Erythroblast (primary cell): ENCODE results near the gene KIRREL1.

Source experiments
- GATA1 ChIP-seq: IDR thresholded peaks from 2 replicates; pipeline ENCODE4 v1.6.1; 2011; ENCODE audit warnings: low read depth, mild to moderate bottlenecking, control low read depth, low read length, moderate library complexity
- POLR2A ChIP-seq: IDR thresholded peaks from 2 replicates; pipeline ENCODE4 v1.6.1; 2011; ENCODE audit warnings: mild to moderate bottlenecking, low read length

- no peak for TF ChIP-seq POLR2A
- TF ChIP-seq GATA1, result no peak
Measured at GRCh38 chr1:158087320-158087927, 94.0 kb downstream of the KIRREL1 start.
